Measurements from ENCODE around the gene SLC27A2.
"Not testable (repeated sequence)": the region's sequence is repeated elsewhere in the genome, so short reads cannot be mapped to it uniquely, and the experiment has no call there.

- not testable (repeated sequence) for TF ChIP-seq ZNF565 (CRISPR knock-in tag; conservative IDR thresholded peaks at IDR 0.05; ENCODE audit: low read depth); GLIS3 (CRISPR knock-in tag; IDR thresholded peaks at IDR 0.05); RARB (CRISPR knock-in tag; IDR thresholded peaks at IDR 0.05); BACH2 (CRISPR knock-in tag; IDR thresholded peaks at IDR 0.05; ENCODE audit: borderline replicate concordance); ZFP3 (CRISPR knock-in tag; IDR thresholded peaks at IDR 0.05); CSDC2 (CRISPR knock-in tag; IDR thresholded peaks at IDR 0.05); ZNF8 (CRISPR knock-in tag; IDR thresholded peaks at IDR 0.05); TCF4 (CRISPR knock-in tag; IDR thresholded peaks at IDR 0.05; ENCODE audit: borderline replicate concordance); ZFP30 (CRISPR knock-in tag; IDR thresholded peaks at IDR 0.05); PATZ1 (CRISPR knock-in tag; IDR thresholded peaks at IDR 0.05; ENCODE audit: borderline replicate concordance); SNAI2 (CRISPR knock-in tag; IDR thresholded peaks at IDR 0.05); ZC3H10 (CRISPR knock-in tag; IDR thresholded peaks at IDR 0.05)
- TF ChIP-seq, protein P1, sequence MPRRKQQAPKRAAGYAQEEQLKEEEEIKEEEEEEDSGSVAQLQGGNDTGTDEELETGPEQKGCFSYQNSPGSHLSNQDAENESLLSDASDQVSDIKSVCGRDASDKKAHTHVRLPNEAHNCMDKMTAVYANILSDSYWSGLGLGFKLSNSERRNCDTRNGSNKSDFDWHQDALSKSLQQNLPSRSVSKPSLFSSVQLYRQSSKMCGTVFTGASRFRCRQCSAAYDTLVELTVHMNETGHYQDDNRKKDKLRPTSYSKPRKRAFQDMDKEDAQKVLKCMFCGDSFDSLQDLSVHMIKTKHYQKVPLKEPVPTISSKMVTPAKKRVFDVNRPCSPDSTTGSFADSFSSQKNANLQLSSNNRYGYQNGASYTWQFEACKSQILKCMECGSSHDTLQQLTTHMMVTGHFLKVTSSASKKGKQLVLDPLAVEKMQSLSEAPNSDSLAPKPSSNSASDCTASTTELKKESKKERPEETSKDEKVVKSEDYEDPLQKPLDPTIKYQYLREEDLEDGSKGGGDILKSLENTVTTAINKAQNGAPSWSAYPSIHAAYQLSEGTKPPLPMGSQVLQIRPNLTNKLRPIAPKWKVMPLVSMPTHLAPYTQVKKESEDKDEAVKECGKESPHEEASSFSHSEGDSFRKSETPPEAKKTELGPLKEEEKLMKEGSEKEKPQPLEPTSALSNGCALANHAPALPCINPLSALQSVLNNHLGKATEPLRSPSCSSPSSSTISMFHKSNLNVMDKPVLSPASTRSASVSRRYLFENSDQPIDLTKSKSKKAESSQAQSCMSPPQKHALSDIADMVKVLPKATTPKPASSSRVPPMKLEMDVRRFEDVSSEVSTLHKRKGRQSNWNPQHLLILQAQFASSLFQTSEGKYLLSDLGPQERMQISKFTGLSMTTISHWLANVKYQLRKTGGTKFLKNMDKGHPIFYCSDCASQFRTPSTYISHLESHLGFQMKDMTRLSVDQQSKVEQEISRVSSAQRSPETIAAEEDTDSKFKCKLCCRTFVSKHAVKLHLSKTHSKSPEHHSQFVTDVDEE (CRISPR knock-in tag; IDR thresholded peaks at IDR 0.05) = not testable (repeated sequence)
- TF ChIP-seq, protein P2, sequence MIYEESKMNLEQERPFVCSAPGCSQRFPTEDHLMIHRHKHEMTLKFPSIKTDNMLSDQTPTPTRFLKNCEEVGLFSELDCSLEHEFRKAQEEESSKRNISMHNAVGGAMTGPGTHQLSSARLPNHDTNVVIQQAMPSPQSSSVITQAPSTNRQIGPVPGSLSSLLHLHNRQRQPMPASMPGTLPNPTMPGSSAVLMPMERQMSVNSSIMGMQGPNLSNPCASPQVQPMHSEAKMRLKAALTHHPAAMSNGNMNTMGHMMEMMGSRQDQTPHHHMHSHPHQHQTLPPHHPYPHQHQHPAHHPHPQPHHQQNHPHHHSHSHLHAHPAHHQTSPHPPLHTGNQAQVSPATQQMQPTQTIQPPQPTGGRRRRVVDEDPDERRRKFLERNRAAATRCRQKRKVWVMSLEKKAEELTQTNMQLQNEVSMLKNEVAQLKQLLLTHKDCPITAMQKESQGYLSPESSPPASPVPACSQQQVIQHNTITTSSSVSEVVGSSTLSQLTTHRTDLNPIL (CRISPR knock-in tag; IDR thresholded peaks at IDR 0.05; ENCODE audit: low read depth) = not testable (repeated sequence)
Observed at GRCh38 chr15:50172360-50172895, 9.6 kb upstream of the SLC27A2 start.

Data from SK-N-SH treated with all-trans-retinoic acid at 6 μM for 48 hours (cell line).